Spleen (tissue), 11 donors: ENCODE data around the gene CTNNA1. TPM values are rescaled to one million over a fixed set of nuclear protein-coding genes. Genes with fewer than 3 reads are reported as not detected.
A peak's percentile ranks its signal among the peaks of the same experiment; 100 is the strongest.

ENCODE experiments used
- DNase-seq: peaks from one replicate; pipeline ENCODE4 v3.0.0-alpha.2; 2020
- H3K27ac ChIP-seq, 8 donors: fragments of 200-600 bp; sonication (generic) in 7 of 8; 1 replicate in 4 of 8; 2 replicates in 4 of 8; pipeline versions ENCODE4 v1.5.0 to v1.8.0; 2016 to 2021; ENCODE audit warnings: inconsistent platforms in 4 of 8, mild to moderate bottlenecking in 4 of 8, moderate library complexity in 1 of 8
- H3K27me3 ChIP-seq, 7 donors: fragments of 200-600 bp; sonication (generic) in 6 of 7; replicated peaks in 1 of 7; 1 replicate in 4 of 7; 2 replicates in 3 of 7; pipeline versions ENCODE4 v1.5.0 to v1.8.0; 2016 to 2021; ENCODE audit warnings: inconsistent platforms in 3 of 7, mild to moderate bottlenecking in 1 of 7
- H3K36me3 ChIP-seq, 6 donors: fragments of 200-600 bp; sonication (generic) in 5 of 6; 1 replicate in 4 of 6; 2 replicates in 2 of 6; pipeline versions ENCODE4 v1.5.0 to v1.8.0; 2016 to 2021; ENCODE audit warnings: inconsistent platforms in 2 of 6
- H3K4me1 ChIP-seq, 6 donors: fragments of 200-600 bp; sonication (generic) in 5 of 6; 1 replicate in 3 of 6; 2 replicates in 3 of 6; pipeline versions ENCODE4 v1.5.0 to v1.8.0; 2016 to 2021; ENCODE audit warnings: inconsistent platforms in 3 of 6
- H3K4me3 ChIP-seq, 8 donors: fragments of 200-600 bp; sonication (generic) in 7 of 8; 1 replicate in 4 of 8; 2 replicates in 4 of 8; pipeline versions ENCODE4 v1.5.0 to v1.8.0; 2016 to 2021; ENCODE audit warnings: inconsistent platforms in 4 of 8, mild to moderate bottlenecking in 4 of 8, moderate library complexity in 2 of 8
- H3K9me3 ChIP-seq, 8 donors: fragments of 200-600 bp; sonication (generic) in 7 of 8; 1 replicate in 4 of 8; 2 replicates in 4 of 8; pipeline versions ENCODE4 v1.5.0 to v1.8.0; 2016 to 2021; ENCODE audit warnings: inconsistent platforms in 4 of 8
- POLR2A ChIP-seq, 3 donors: fragments of 450-650 bp; IDR thresholded peaks; one replicate each; pipeline ENCODE4 v1.5.1; 2017; ENCODE audit warnings: antibody characterized with exemption in 3 of 3, mild to moderate bottlenecking in 1 of 3
- POLR2AphosphoS5 ChIP-seq, 3 donors: sonication (generic); formaldehyde crosslinking; IDR thresholded peaks; one replicate each; pipeline ENCODE4 v1.5.1; 2017; ENCODE audit warnings: antibody characterized with exemption in 3 of 3
- WGBS, 5 donors: extraction: QIAGEN DNeasy Blood & Tissue Kit in 3 of 5; methylation state at CpG; one replicate each; pipeline versions ENCODE4 v1.1.5 to v1.1.7; 2013 to 2018; 5-methylcytosine and 5-hydroxymethylcytosine counted together
- intact Hi-C: fragments of 100-400 bp; cut with DNase I; formaldehyde crosslinking; loops from one replicate; pipeline ENCODE4 v1.15.0; 2023; ENCODE audit warnings: low total_unique reads
- polyA plus RNA-seq, 3 donors: library from polyadenylated mRNA; stranded (reverse); fragments of 200-250 nt; gene quantifications; one replicate each; pipeline ENCODE4 v1.2.1, GENCODE V29; 2013
- total RNA-seq, 7 donors: library from RNA; depleted of rRNA in 3 of 7; stranded (reverse); fragments of >200 nt in 3 of 7; fragmentation: NEBNext Ultra II Directional in 4 of 7; extraction: Animal tissue kit (Norgen Biotek cat#: 25700) in 4 of 7; gene quantifications; one replicate each; pipeline versions ENCODE4 v1.1.0 to v1.2.1, GENCODE V29; 2016 to 2021
- TF ChIP-seq, protein P1 (sequence below), 11 experiments: fragments of 200-600 bp in 7 of 11; fragments of 450-650 bp in 4 of 11; sonication (generic) in 4 of 11; IDR thresholded peaks in 8 of 11; conservative IDR thresholded peaks in 3 of 11; 1 replicate in 7 of 11; 2 replicates in 4 of 11; pipeline versions ENCODE4 v1.4.0 to v1.8.0; 2016 to 2021; ENCODE audit warnings: antibody characterized with exemption in 11 of 11, inconsistent platforms in 4 of 11, mild to moderate bottlenecking in 1 of 11
- donor health status: healthy with polysubstance abuse.
- donor health status: DM: no; HTN: no; CAD: no; lungs with moderate emphysema.
- donor health status: DM: no; HTN: no; CAD: no.
- donor health status: Bipolar disorder and iron deficiency.
- donor health status: healthy.
- donor health status: DM: no; HTN: no; CAD: no.
- donor health status: DM: yes; HTN: yes; CAD: no.

CTNNA1 gene
- total and polyA plus RNA-seq, 10 donors = 26.7 to 313 (median 186) TPM

DNA sequence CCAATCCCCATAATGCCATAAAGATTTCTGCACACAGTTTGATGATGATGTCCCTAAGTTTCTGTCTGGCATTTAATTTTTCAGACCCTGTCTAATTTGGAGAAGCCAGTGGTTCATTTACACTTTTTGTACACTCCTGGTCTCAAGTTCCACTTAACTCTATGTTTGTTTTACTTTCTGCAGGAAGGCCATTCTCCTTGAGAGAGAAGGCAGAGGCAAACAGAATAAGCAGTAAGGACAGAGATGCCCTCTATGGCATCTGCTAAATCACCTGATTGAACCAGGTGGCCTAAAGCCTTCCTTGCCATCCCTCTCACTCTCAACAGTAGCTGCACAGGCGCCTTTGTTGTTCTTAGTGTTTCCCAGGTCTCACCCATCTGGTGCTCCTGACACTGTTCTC, 208.0 kb downstream of the CTNNA1 start:
- WGBS, 5 donors = 93 to 100% (median 96%) methylated on average over 1 of the region's 1 CpG
- no peak for DNase-seq

GRCh38 chr5:138961729-138962128, 208.5 kb downstream of the CTNNA1 start:
- Histone ChIP-seq H3K9me3 (no peaks in the 10 kb centered on the region), H3K4me3 (no peak overlapping the region), H3K27me3 (no peaks in the 10 kb centered on the region), H3K4me1 (peaks cover 0 to 22% (median 11%) of the 10 kb centered on the region in 6 donors), H3K27ac (peak overlapping the region in 2 of 8 donors; percentile 8 to 14), H3K36me3 (no peaks in the 10 kb centered on the region)
- DNase-seq = no peak
- TF ChIP-seq POLR2AphosphoS5 (IDR thresholded peaks at IDR 0.05) = no peak
- TF ChIP-seq, protein P1, sequence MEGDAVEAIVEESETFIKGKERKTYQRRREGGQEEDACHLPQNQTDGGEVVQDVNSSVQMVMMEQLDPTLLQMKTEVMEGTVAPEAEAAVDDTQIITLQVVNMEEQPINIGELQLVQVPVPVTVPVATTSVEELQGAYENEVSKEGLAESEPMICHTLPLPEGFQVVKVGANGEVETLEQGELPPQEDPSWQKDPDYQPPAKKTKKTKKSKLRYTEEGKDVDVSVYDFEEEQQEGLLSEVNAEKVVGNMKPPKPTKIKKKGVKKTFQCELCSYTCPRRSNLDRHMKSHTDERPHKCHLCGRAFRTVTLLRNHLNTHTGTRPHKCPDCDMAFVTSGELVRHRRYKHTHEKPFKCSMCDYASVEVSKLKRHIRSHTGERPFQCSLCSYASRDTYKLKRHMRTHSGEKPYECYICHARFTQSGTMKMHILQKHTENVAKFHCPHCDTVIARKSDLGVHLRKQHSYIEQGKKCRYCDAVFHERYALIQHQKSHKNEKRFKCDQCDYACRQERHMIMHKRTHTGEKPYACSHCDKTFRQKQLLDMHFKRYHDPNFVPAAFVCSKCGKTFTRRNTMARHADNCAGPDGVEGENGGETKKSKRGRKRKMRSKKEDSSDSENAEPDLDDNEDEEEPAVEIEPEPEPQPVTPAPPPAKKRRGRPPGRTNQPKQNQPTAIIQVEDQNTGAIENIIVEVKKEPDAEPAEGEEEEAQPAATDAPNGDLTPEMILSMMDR (IDR thresholded peaks at IDR 0.05 in 8 of 11, conservative IDR thresholded peaks at IDR 0.05 in 3 of 11) = no peak
- no peak for TF ChIP-seq POLR2A (IDR thresholded peaks at IDR 0.05)
- intact Hi-C loops = no loop called here
- WGBS, 5 donors = 83 to 95% (median 89%) methylated on average over 1 of the region's 1 CpG

More for the DNA sequence above, 208.0 kb downstream of the CTNNA1 start:
- Histone ChIP-seq H3K4me1 (peaks cover 0 to 22% (median 11%) of the 10 kb centered on the region in 6 donors), H3K27me3 (no peaks in the 10 kb centered on the region), H3K4me3 (no peak overlapping the region), H3K27ac (peak overlapping the region in 2 of 8 donors; percentile 8 to 14), H3K9me3 (no peaks in the 10 kb centered on the region), H3K36me3 (no peaks in the 10 kb centered on the region)
- TF ChIP-seq POLR2AphosphoS5 (IDR thresholded peaks at IDR 0.05) = no peak
- TF ChIP-seq, protein P1 (IDR thresholded peaks at IDR 0.05 in 8 of 11, conservative IDR thresholded peaks at IDR 0.05 in 3 of 11) = no peak
- no peak for TF ChIP-seq POLR2A (IDR thresholded peaks at IDR 0.05)
- intact Hi-C loops = no loop called here

GRCh38 chr5:138962614-138963370, 209.6 kb downstream of the CTNNA1 start:
- TF ChIP-seq, protein P1 (IDR thresholded peaks at IDR 0.05 in 8 of 11, conservative IDR thresholded peaks at IDR 0.05 in 3 of 11) = no peak
- TF ChIP-seq POLR2A (IDR thresholded peaks at IDR 0.05) (no peak), POLR2AphosphoS5 (IDR thresholded peaks at IDR 0.05) (no peak)
- no peak overlapping the region for H3K27ac ChIP-seq
- DNase-seq = no peak
- 88 to 93% (median 90%) methylated on average over 4 of the region's 4 CpGs for WGBS, 5 donors
- no peaks in the 10 kb centered on the region for H3K9me3 ChIP-seq
- H3K36me3 ChIP-seq = no peaks in the 10 kb centered on the region
- no peak overlapping the region for H3K4me3 ChIP-seq
- intact Hi-C loops = no loop called here
- H3K27me3 ChIP-seq = no peaks in the 10 kb centered on the region
- H3K4me1 ChIP-seq = peaks cover 0 to 22% (median 11%) of the 10 kb centered on the region in 6 donors

DNA sequence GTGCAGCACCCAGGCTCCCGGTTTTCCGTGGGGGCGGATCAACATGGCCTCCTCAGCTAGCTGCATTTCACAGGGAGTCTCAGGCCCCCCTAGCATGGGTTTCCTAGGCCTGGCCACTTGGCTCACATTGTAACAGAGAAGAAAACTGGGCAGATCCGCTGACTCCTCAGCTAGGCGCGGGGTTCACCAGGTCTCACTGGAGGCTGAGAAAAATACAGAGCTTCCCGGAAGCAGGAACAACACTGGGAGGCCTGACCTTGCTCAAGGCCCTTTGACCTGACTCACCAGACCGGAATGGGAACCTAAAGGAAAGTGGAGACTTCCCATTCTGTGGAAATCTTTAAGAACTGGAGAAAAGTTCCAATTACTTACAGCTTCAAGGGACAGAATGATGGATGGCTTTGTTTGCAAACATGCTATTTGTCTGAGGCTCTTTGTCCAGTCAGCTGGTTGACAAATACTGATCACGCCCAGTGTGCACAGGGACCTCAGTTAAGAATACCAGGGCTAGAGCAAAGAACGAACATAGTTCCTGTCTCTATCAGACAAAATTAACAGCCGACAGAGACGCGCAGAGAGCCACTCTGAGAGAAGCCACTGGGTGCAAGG, 210.6 kb downstream of the CTNNA1 start:
- no peaks in the 10 kb centered on the region for H3K9me3 ChIP-seq
- no peak for DNase-seq
- intact Hi-C loops = no loop called here
- H3K27ac ChIP-seq = peak overlapping the region in 4 of 8 donors; percentile 27 to 49 (median 34)
- no peaks in the 10 kb centered on the region for H3K27me3 ChIP-seq
- H3K4me3 ChIP-seq = no peak overlapping the region
- no peaks in the 10 kb centered on the region for H3K36me3 ChIP-seq
- H3K4me1 ChIP-seq = peaks cover 0 to 22% (median 11%) of the 10 kb centered on the region in 6 donors
- TF ChIP-seq, protein P1 (IDR thresholded peaks at IDR 0.05 in 8 of 11, conservative IDR thresholded peaks at IDR 0.05 in 3 of 11) = no peak
- peak in 2 of 3 donors; percentile 25 to 26 for TF ChIP-seq POLR2AphosphoS5 (IDR thresholded peaks at IDR 0.05)
- 64 to 81% (median 66%) methylated on average over 13 of the region's 13 CpGs for WGBS, 5 donors
